Tibial nerve (tissue), 3 donors: ENCODE measurements around the gene ITGA2.

Experiments used
- POLR2A ChIP-seq, 2 donors: fragments of 450-650 bp; IDR thresholded peaks; one replicate each; pipeline ENCODE4 v1.6.1; 2017; ENCODE audit warnings: antibody characterized with exemption in 2 of 2, mild to moderate bottlenecking in 2 of 2, moderate library complexity in 2 of 2
- TF ChIP-seq, protein P1 (sequence below), 5 experiments: fragments of 200-600 bp in 3 of 5; fragments of 450-650 bp in 2 of 5; sonication (generic) in 3 of 5; IDR thresholded peaks; one replicate each; pipeline ENCODE4 v1.5.1; 2016 to 2019; ENCODE audit warnings: antibody characterized with exemption in 5 of 5, mild to moderate bottlenecking in 3 of 5, moderate library complexity in 2 of 5

DNA sequence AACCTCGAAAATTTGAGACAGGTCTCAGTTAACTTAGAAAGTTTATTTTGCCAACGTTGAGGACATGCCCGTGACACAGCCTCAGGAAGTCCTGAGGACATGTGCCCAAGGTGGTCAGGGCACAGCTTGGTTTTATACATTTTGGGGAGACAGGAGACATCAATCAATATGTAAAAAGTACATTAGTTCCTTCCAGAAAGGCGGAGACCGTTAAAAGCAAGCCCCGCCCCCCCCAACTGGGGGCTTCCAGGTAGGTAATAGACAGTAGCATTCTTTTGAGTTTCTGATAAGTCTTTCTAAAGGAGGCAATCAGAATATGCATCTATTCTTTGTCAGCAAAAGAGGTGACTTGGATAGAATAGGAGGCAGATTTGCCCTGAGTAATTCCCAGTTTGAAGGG, 121.0 kb downstream of the ITGA2 start:
- TF ChIP-seq, protein P1, sequence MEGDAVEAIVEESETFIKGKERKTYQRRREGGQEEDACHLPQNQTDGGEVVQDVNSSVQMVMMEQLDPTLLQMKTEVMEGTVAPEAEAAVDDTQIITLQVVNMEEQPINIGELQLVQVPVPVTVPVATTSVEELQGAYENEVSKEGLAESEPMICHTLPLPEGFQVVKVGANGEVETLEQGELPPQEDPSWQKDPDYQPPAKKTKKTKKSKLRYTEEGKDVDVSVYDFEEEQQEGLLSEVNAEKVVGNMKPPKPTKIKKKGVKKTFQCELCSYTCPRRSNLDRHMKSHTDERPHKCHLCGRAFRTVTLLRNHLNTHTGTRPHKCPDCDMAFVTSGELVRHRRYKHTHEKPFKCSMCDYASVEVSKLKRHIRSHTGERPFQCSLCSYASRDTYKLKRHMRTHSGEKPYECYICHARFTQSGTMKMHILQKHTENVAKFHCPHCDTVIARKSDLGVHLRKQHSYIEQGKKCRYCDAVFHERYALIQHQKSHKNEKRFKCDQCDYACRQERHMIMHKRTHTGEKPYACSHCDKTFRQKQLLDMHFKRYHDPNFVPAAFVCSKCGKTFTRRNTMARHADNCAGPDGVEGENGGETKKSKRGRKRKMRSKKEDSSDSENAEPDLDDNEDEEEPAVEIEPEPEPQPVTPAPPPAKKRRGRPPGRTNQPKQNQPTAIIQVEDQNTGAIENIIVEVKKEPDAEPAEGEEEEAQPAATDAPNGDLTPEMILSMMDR (IDR thresholded peaks at IDR 0.05), result no peak
- TF ChIP-seq POLR2A (IDR thresholded peaks at IDR 0.05), result no peak
